ENCODE measurements around the gene ADAMTS17. TPM values are rescaled to one million over a fixed set of nuclear protein-coding genes. Genes with fewer than 3 reads are reported as not detected.
A peak's percentile ranks its signal among the peaks of the same experiment; 100 is the strongest.

Gene ADAMTS17
- polyA plus RNA-seq, 2 of the 4 experiments (the other 2 are of a cell fraction), result 0.05 TPM; not detected in 1

DNA sequence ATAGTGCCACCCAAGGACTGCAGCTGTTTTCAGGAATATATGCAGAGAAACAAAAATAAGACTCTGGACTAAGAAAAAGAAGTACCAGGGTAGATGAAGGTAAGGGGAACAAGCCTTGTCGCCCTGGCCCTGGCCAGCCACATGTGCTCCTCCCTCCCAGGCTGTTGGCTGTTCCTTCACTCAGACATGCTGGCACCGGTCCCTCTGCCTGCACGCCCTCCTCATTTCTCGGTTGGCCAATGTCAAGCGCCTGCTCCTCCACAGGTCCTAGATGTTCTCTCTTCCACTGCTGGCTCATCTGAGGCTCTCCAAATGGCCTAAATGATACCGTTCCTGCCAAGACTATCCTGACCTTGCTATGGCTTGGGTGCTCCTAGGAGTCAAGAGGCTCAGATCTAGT is 320.1 kb downstream of the ADAMTS17 start:
- DNase-seq (ENCODE audit: low read depth in 1 of 2, low spot score in 1 of 2), result no peak
- POLR2A ChIA-PET, result no interaction called here
- CTCF ChIA-PET, result interaction anchor here (0.5 kb wide), 1 partner anchor 385 kb away, joined by 3 read pairs; no protein-coding TSS in a partner anchor
- no peaks in the 10 kb centered on the region for H3K4me1 ChIP-seq
- no peak overlapping the region for H3K27ac ChIP-seq
- no peak for ATAC-seq
- H3K4me3 ChIP-seq, result no peak overlapping the region
- TF ChIP-seq, protein P1, sequence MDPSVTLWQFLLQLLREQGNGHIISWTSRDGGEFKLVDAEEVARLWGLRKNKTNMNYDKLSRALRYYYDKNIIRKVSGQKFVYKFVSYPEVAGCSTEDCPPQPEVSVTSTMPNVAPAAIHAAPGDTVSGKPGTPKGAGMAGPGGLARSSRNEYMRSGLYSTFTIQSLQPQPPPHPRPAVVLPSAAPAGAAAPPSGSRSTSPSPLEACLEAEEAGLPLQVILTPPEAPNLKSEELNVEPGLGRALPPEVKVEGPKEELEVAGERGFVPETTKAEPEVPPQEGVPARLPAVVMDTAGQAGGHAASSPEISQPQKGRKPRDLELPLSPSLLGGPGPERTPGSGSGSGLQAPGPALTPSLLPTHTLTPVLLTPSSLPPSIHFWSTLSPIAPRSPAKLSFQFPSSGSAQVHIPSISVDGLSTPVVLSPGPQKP (IDR thresholded peaks at IDR 0.05; ENCODE audit: low read depth, low read length), result no peak
- TF ChIP-seq, protein P2, sequence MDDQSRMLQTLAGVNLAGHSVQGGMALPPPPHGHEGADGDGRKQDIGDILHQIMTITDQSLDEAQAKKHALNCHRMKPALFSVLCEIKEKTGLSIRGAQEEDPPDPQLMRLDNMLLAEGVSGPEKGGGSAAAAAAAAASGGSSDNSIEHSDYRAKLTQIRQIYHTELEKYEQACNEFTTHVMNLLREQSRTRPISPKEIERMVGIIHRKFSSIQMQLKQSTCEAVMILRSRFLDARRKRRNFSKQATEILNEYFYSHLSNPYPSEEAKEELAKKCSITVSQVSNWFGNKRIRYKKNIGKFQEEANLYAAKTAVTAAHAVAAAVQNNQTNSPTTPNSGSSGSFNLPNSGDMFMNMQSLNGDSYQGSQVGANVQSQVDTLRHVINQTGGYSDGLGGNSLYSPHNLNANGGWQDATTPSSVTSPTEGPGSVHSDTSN (IDR thresholded peaks at IDR 0.05), result no peak
- no peak for TF ChIP-seq KDM1A (IDR thresholded peaks at IDR 0.05; ENCODE audit: low read depth)
- TF ChIP-seq, protein P3, sequence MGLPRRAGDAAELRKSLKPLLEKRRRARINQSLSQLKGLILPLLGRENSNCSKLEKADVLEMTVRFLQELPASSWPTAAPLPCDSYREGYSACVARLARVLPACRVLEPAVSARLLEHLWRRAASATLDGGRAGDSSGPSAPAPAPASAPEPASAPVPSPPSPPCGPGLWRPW (IDR thresholded peaks at IDR 0.05), result no peak
- no peak overlapping the region for H3K4me2 ChIP-seq
- peaks cover 3% of the 10 kb centered on the region; the same call in 1 of the 3 replicates for H3K9me3 ChIP-seq
- no peak for FAIRE-seq
- 28% methylated on average over 6 of the region's 6 CpGs for WGBS (ENCODE audit: missing lambda C conversion rate)

DNA sequence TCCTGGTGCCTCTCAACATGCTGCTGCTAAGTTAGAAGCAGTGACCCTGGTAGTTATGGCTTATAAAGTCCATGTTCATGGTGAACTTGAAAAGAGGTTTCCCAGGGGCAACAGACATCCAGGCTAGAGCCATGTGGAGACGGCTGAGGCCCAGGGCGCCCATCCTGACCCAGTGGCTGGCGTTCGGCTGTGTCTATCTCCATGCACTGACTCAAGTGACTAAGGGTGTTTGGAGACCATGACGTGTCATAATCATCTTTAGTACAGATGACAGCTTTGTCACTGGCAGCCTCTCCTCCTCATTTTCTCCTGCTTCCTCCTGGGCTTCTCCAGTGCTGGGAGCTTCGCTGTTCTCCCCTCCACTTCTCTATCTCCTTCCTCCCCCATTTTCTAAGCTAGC is 321.2 kb downstream of the ADAMTS17 start:
- ChIA-PET POLR2A (no interaction called here), CTCF (interaction anchor here (0.9 kb wide), 1 partner anchor 12 kb away, joined by 3 read pairs; no protein-coding TSS in a partner anchor)
- peak; percentile 14 to 36; a peak in 2 of 6 replicates for ATAC-seq
- no peak for FAIRE-seq
- no peak overlapping the region for H3K27ac ChIP-seq
- no peaks in the 10 kb centered on the region for H3K4me1 ChIP-seq
- DNase-seq (ENCODE audit: low read depth in 1 of 2, low spot score in 1 of 2), result no peak
- no peak overlapping the region for H3K4me3 ChIP-seq
- 37% methylated on average over 6 of the region's 6 CpGs for WGBS (ENCODE audit: missing lambda C conversion rate)
- no peaks in the 10 kb centered on the region for H3K9me3 ChIP-seq
- H3K4me2 ChIP-seq, result no peak overlapping the region
- TF ChIP-seq ZNF302 (CRISPR knock-in tag; IDR thresholded peaks at IDR 0.05), result no peak
- TF ChIP-seq MYC (IDR thresholded peaks at IDR 0.05; ENCODE audit: borderline replicate concordance, low read length), result no peak
- no peak for TF ChIP-seq JUN (IDR thresholded peaks at IDR 0.05)
- TF ChIP-seq RAD21 (conservative IDR thresholded peaks at IDR 0.05 in 1 of 2, IDR thresholded peaks at IDR 0.05 in 1 of 2), result no peak
- no peak for TF ChIP-seq HOXB13 (CRISPR knock-in tag; IDR thresholded peaks at IDR 0.05; ENCODE audit: low read depth)
- TF ChIP-seq FOXS1 (CRISPR knock-in tag; IDR thresholded peaks at IDR 0.05), result no peak
- TF ChIP-seq CBX8 (IDR thresholded peaks at IDR 0.05), result no peak
- no peak for TF ChIP-seq TP53 (CRISPR knock-in tag; IDR thresholded peaks at IDR 0.05)
- TF ChIP-seq HMGXB4 (CRISPR knock-in tag; IDR thresholded peaks at IDR 0.05; ENCODE audit: borderline replicate concordance), result no peak
- no peak for TF ChIP-seq TFCP2L1 (CRISPR knock-in tag; IDR thresholded peaks at IDR 0.05)
- no peak for TF ChIP-seq ESRRA (IDR thresholded peaks at IDR 0.05; ENCODE audit: borderline replicate concordance, low read length)
- TF ChIP-seq HOXB5 (CRISPR knock-in tag; IDR thresholded peaks at IDR 0.05), result no peak
- TF ChIP-seq NR3C1 (IDR thresholded peaks at IDR 0.05), result no peak
- TF ChIP-seq NPAS2 (CRISPR knock-in tag; IDR thresholded peaks at IDR 0.05; ENCODE audit: borderline replicate concordance), result no peak
- TF ChIP-seq, protein P2 (IDR thresholded peaks at IDR 0.05), result no peak
- TF ChIP-seq, protein P1 (IDR thresholded peaks at IDR 0.05; ENCODE audit: low read depth, low read length), result no peak

Measured in A549 (cell line).